ENCODE measurements around the gene RNF214.

DNA sequence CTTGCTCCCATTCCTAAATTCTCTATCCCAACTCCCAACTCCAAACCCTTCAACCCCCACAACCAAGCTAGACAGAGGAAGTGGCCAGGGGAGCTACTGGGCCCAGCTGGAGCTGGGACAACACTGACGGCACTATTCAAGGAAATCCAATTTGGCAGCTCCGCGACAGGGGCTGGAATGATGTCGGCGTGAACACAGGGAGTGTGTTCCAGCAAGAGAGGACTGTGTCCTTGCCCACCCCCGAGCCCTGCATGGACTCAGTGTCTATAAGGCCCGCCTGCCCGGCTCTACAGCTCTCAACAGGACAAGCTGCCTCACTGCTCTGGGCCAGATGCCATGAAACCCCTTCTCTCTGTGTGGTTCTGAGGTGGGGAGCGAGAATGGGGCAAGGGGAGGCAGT, 11.9 kb upstream of the RNF214 start:
- TF ChIP-seq CTCF (conservative IDR thresholded peaks at IDR 0.05 in 1 of 2, IDR thresholded peaks at IDR 0.05 in 1 of 2; ENCODE audit: low read depth in 1 of 2, low read length in 2 of 2) = no peak
- TF ChIP-seq EZH2 (IDR thresholded peaks at IDR 0.05; ENCODE audit: low read length, missing control alignments) = no peak
